Hepatocyte (in vitro differentiated cells): ENCODE results near the gene CAVIN1. TPM values are rescaled to one million over a fixed set of nuclear protein-coding genes. Genes with fewer than 3 reads are reported as not detected.
A peak's percentile ranks its signal among the peaks of the same experiment; 100 is the strongest.
"Not testable (repeated sequence)": the region's sequence is repeated elsewhere in the genome, so short reads cannot be mapped to it uniquely, and the experiment has no call there.

Experiments
- DNase-seq: peaks from one replicate; pipeline ENCODE4 v3.0.0-alpha.2; 2016; ENCODE audit warnings: low spot score
- H2AFZ ChIP-seq: fragments of 200-600 bp; sonication (generic); 2 replicates; pipeline ENCODE4 v1.6.0; 2016; ENCODE audit warnings: antibody characterized with exemption, mild to moderate bottlenecking
- H3K27ac ChIP-seq: fragments of 200-600 bp; sonication (generic); 2 replicates; pipeline ENCODE4 v1.5.1; 2016; ENCODE audit warnings: mild to moderate bottlenecking
- H3K27me3 ChIP-seq: fragments of 200-600 bp; sonication (generic); 2 replicates; pipeline ENCODE4 v1.6.1; 2016
- H3K36me3 ChIP-seq: fragments of 200-600 bp; sonication (generic); replicated peaks from 2 replicates; pipeline ENCODE4 v1.5.1; 2016; ENCODE audit warnings: low read depth; ENCODE audit not compliant: insufficient read depth
- H3K4me1 ChIP-seq: fragments of 200-600 bp; sonication (generic); 2 replicates; pipeline ENCODE4 v1.5.1; 2016; ENCODE audit warnings: mild to moderate bottlenecking, moderate library complexity; ENCODE audit not compliant: insufficient read depth
- H3K4me2 ChIP-seq: fragments of 200-600 bp; sonication (generic); 2 replicates; pipeline ENCODE4 v1.6.0; 2016
- H3K4me3 ChIP-seq: fragments of 200-600 bp; sonication (generic); 2 replicates; pipeline ENCODE4 v1.5.1; 2016; ENCODE audit warnings: mild to moderate bottlenecking
- H3K79me2 ChIP-seq: fragments of 200-600 bp; sonication (generic); 2 replicates; pipeline ENCODE4 v1.6.0; 2017; ENCODE audit warnings: mild to moderate bottlenecking
- H3K9me2 ChIP-seq: fragments of 200-600 bp; sonication (generic); replicated peaks from 2 replicates; pipeline ENCODE4 v1.6.0; 2017; ENCODE audit warnings: mild to moderate bottlenecking; ENCODE audit not compliant: insufficient read depth
- H3K9me3 ChIP-seq: fragments of 200-600 bp; sonication (generic); 2 replicates; pipeline ENCODE4 v1.5.1; 2016; ENCODE audit warnings: low read depth, mild to moderate bottlenecking
- H4K20me1 ChIP-seq: fragments of 200-600 bp; sonication (generic); 2 replicates; pipeline ENCODE4 v1.6.0; 2016; ENCODE audit warnings: mild to moderate bottlenecking; ENCODE audit not compliant: insufficient read depth, poor library complexity, severe bottlenecking
- CTCF ChIP-seq: fragments of 200-600 bp; sonication (generic); IDR thresholded peaks from 2 replicates; pipeline ENCODE4 v1.5.1; 2016; ENCODE audit warnings: antibody characterized with exemption, mild to moderate bottlenecking; ENCODE audit not compliant: poor library complexity
- EZH2 ChIP-seq: fragments of 200-600 bp; sonication (generic); IDR thresholded peaks from 2 replicates; pipeline ENCODE4 v1.6.1; 2016; ENCODE audit warnings: antibody characterized with exemption, mild to moderate bottlenecking, borderline replicate concordance
- EZH2phosphoT487 ChIP-seq: fragments of 200-600 bp; sonication (generic); IDR thresholded peaks from one replicate; pipeline ENCODE4 v1.6.1; 2018; ENCODE audit warnings: antibody characterized with exemption, mild to moderate bottlenecking, low read depth, moderate library complexity; ENCODE audit not compliant: unreplicated experiment, severe bottlenecking
- WGBS: methylation state at CpG from one replicate; pipeline ENCODE4 v1.1.6; 2016; ENCODE audit warnings: low lambda C conversion rate; ENCODE audit errors: missing lambda C conversion rate; 5-methylcytosine and 5-hydroxymethylcytosine counted together
- polyA plus RNA-seq: library from polyadenylated mRNA; unstranded; fragments of >200 nt; fragmentation: Nextera tagmentation; extraction: Ambion mirVana; gene quantifications from 2 replicates; pipeline ENCODE4 v1.2.1, GENCODE V29; 2016
- total RNA-seq: library from RNA; depleted of rRNA; stranded (reverse); fragments of >200 nt; gene quantifications from 2 replicates; pipeline ENCODE4 v1.2.3, GENCODE V29; 2014

The CAVIN1 gene
- total and polyA plus RNA-seq, 2 experiments from 2014 or later = 85.8 to 111 TPM

- no peak overlapping the region for H3K4me3 ChIP-seq
- no peak for TF ChIP-seq EZH2phosphoT487
- TF ChIP-seq EZH2 = no peak
- TF ChIP-seq CTCF = no peak
- H4K20me1 ChIP-seq = peaks cover 95% of the 10 kb centered on the region
- H3K27me3 ChIP-seq = no peaks in the 10 kb centered on the region
- 75% methylated on average over 7 of the region's 7 CpGs for WGBS
- H3K79me2 ChIP-seq = peaks cover 97% of the 10 kb centered on the region
- peak overlapping the region; percentile 0 for H3K27ac ChIP-seq
- H3K4me2 ChIP-seq = no peak overlapping the region
- no peak overlapping the region for H2AFZ ChIP-seq
- H3K36me3 ChIP-seq = no peaks in the 10 kb centered on the region
- DNase-seq = no peak
- H3K4me1 ChIP-seq = peaks cover 21% of the 10 kb centered on the region
- H3K9me3 ChIP-seq = no peaks in the 10 kb centered on the region
- no peaks in the 10 kb centered on the region for H3K9me2 ChIP-seq
Observed at GRCh38 chr17:42362245-42362961, 60.7 kb downstream of the CAVIN1 start.

- no peak for DNase-seq
- Histone ChIP-seq H3K27me3 (no peaks in the 10 kb centered on the region), H3K9me3 (no peaks in the 10 kb centered on the region), H2AFZ (no peak overlapping the region), H3K36me3 (no peaks in the 10 kb centered on the region), H3K4me1 (peaks cover 21% of the 10 kb centered on the region), H3K4me3 (no peak overlapping the region), H3K4me2 (no peak overlapping the region), H3K27ac (peak overlapping the region; percentile 0), H4K20me1 (peaks cover 95% of the 10 kb centered on the region), H3K9me2 (no peaks in the 10 kb centered on the region), H3K79me2 (peaks cover 97% of the 10 kb centered on the region)
- 30% methylated on average over 2 of the region's 2 CpGs for WGBS
- TF ChIP-seq EZH2phosphoT487 (no peak), CTCF (no peak), EZH2 (no peak)
Observed at GRCh38 chr17:42361781-42362186, 61.3 kb downstream of the CAVIN1 start.

GRCh38 chr17:42360388-42360787, 62.7 kb downstream of the CAVIN1 start:
- not testable (repeated sequence) for H2AFZ ChIP-seq, H3K4me3 ChIP-seq, H3K9me2 ChIP-seq, H3K36me3 ChIP-seq, H3K4me2 ChIP-seq, H3K27ac ChIP-seq, H3K9me3 ChIP-seq, DNase-seq, H3K27me3 ChIP-seq
- Histone ChIP-seq H4K20me1 (peaks cover 96% of the 10 kb centered on the region), H3K79me2 (peaks cover 97% of the 10 kb centered on the region), H3K4me1 (peaks cover 16% of the 10 kb centered on the region)
- WGBS = 94% methylated on average over 2 of the region's 2 CpGs

- Histone ChIP-seq H3K27me3 (no peaks in the 10 kb centered on the region), H3K27ac (no peak overlapping the region), H3K4me2 (no peak overlapping the region), H3K36me3 (no peaks in the 10 kb centered on the region), H3K9me3 (no peaks in the 10 kb centered on the region), H3K79me2 (peaks cover 98% of the 10 kb centered on the region), H3K4me3 (no peak overlapping the region), H3K9me2 (no peaks in the 10 kb centered on the region), H3K4me1 (peaks cover 16% of the 10 kb centered on the region), H4K20me1 (peaks cover 97% of the 10 kb centered on the region), H2AFZ (no peak overlapping the region)
- WGBS = 55% methylated on average over 7 of the region's 7 CpGs
- no peak for DNase-seq
- no peak for TF ChIP-seq EZH2phosphoT487
Observed at GRCh38 chr17:42359133-42359532, 63.9 kb downstream of the CAVIN1 start.
